GM10248 (cell line): ENCODE data around the gene PPT2.

ENCODE experiments used
- CTCF ChIA-PET: fragments of 300-600 bp; sonication (Branson Sonifier 250); formaldehyde crosslinking; extraction: SDS; loops from one replicate; lab custom pipeline; 2021; ENCODE audit warnings: antibody characterized with exemption; lab: Yijun Ruan, JAX
- POLR2A ChIA-PET: fragments of 350-650 bp; sonication (Branson Sonifier 250); formaldehyde crosslinking; extraction: SDS; loops from one replicate; lab custom pipeline; 2020; ENCODE audit warnings: antibody characterized with exemption; lab: Yijun Ruan, JAX
- DNase-seq: peaks from one replicate; pipeline ENCODE4 v3.0.0; 2012; ENCODE audit errors: extremely low spot score
- CTCF ChIP-seq: IDR thresholded peaks from 2 replicates; pipeline ENCODE4 v1.5.1; 2012; ENCODE audit warnings: mild to moderate bottlenecking, low read depth; ENCODE audit errors: extremely low read depth, missing control alignments, control extremely low read depth

The PPT2 gene

GRCh38 chr6:32167761-32168262, 13.9 kb downstream of the PPT2 start:
- CTCF ChIA-PET: interaction anchor here (1.1 kb wide), 1 partner anchor 13 kb away, joined by 4 read pairs; no protein-coding TSS in a partner anchor
- TF ChIP-seq CTCF: no peak
- POLR2A ChIA-PET: no interaction called here
- DNase-seq: no peak

- POLR2A ChIA-PET: no interaction called here
- no peak for DNase-seq
- no peak for TF ChIP-seq CTCF
- CTCF ChIA-PET: no interaction called here
Measured at GRCh38 chr6:32168350-32168749, 14.4 kb downstream of the PPT2 start.

- DNase-seq: no peak
- ChIA-PET POLR2A (no interaction called here), CTCF (interaction anchor here (1.1 kb wide), 1 partner anchor 50 kb away, joined by 5 read pairs; no protein-coding TSS in a partner anchor)
- no peak for TF ChIP-seq CTCF
Measured at GRCh38 chr6:32168807-32169591, 15.1 kb downstream of the PPT2 start.

GRCh38 chr6:32170294-32170693, 16.4 kb downstream of the PPT2 start:
- ChIA-PET CTCF (no interaction called here), POLR2A (no interaction called here)
- TF ChIP-seq CTCF: no peak
- DNase-seq: no peak

GRCh38 chr6:32171234-32171633, 17.3 kb downstream of the PPT2 start:
- POLR2A ChIA-PET: no interaction called here
- no peak for DNase-seq
- TF ChIP-seq CTCF: no peak
- CTCF ChIA-PET: interaction anchor here (1.1 to 1.4 kb wide), 2 partner anchors 24 to 53 kb away, joined by 4 read pairs; no protein-coding TSS in a partner anchor

GRCh38 chr6:32173051-32173727, 19.2 kb downstream of the PPT2 start:
- ChIA-PET CTCF (no interaction called here), POLR2A (no interaction called here)
- no peak for DNase-seq
- no peak for TF ChIP-seq CTCF
